NCI-H2107 (cell line): Measurements from ENCODE around the gene ZNF691.
"Not testable (repeated sequence)": the region's sequence is repeated elsewhere in the genome, so short reads cannot be mapped to it uniquely, and the experiment has no call there.

Experiments used
- DNase-seq: peaks from one replicate; lab custom pipeline; 2025; lab: John Stamatoyannopoulos, UW

Gene ZNF691

GRCh38 chr1:42832641-42833240 is 13.7 kb upstream of the ZNF691 start:
- no peak for DNase-seq

GRCh38 chr1:42833981-42834380 is 12.4 kb upstream of the ZNF691 start:
- DNase-seq: no peak

DNA sequence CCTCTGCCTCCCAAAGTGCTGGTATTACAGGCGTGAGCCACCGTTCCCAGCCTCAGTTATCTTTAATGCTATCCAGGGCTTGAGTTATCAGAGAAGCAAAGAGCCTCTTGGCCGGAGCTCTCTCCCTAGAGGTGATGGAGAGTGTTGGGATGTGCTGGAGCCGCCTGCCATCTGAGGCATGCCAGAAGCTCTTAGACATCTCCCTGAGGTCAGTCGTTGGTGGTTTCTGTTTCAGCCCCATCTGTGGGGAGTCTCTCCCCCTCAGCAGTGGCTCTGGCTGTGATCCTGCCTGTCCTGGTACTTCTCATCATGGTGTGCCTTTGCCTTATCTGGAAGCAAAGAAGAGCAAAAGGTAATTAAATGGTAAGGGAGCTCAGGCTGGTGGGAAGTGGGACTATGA is 11.6 kb upstream of the ZNF691 start:
- no peak for DNase-seq

DNA sequence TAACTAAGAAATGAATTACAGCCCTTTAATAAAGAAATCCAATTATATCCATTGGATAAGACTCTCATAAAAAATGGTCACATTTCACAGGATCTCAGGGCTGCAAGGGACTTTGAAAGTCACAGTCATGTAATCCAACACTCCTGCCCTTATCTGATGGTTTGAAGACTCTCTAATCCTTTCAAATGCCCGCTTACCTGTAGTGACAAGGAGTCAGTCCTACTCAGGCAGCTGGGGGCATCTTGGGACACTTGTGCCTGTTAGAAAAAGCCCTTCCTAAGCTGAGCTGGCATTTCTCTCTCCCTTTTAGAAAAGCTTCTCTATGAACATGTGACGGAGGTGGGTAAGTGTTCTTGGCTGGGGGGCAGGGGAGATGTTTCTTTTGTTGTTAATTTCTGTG is 11.0 kb upstream of the ZNF691 start:
- DNase-seq: no peak

GRCh38 chr1:42837709-42838108 is 8.7 kb upstream of the ZNF691 start:
- no peak for DNase-seq

DNA sequence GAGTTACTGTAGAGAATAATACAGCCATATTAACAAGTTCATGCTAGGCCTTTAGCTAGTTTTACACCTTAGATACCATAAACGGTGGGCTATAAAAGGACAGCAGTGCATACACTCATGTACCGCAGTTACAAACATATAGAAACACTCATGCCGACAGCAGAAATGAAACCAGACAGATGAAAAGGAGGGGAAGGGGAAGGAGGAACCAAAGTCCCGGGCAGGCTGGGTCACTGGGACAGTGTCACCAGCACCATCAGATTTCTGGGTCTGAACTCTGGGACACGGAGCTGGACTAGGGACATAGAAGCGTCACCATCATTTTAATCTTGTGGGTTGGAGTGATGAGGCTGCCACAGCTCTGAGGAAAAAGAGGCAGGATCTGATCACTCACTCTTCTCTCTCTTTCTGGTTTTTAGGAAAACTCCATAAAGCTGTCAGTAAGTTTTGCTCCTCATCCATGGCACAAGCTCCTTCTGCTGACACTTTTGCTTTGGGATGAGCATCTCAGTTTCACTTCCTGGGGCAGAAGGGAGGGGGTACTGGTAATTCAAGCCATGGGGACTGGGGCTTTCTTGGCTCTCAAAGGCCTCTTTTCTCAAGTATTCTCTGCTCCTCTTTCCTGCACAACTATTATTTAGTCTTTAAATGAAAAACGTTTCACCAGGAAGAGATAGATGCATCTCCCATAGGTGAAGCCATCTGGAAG is 7.8 kb upstream of the ZNF691 start:
- no peak for DNase-seq

DNA sequence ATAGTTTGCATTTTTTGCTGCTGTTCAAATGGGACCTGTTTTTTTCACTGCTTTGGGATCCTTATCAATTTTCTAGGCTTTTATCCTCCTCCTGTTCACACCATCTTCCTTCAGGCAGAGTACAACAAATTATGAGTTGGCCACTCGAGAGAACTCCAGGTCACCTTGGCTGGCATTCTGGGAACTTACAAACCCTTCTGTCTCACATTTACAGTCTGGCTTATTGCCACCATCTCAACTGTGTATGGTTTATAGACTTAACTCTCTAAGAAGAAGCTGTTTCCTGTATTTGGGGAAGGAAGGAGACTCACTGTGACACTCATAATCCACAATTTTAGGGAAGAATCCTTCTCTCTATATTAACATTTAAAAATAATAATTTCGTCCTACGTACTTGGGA is 5.4 kb upstream of the ZNF691 start:
- no peak for DNase-seq

DNA sequence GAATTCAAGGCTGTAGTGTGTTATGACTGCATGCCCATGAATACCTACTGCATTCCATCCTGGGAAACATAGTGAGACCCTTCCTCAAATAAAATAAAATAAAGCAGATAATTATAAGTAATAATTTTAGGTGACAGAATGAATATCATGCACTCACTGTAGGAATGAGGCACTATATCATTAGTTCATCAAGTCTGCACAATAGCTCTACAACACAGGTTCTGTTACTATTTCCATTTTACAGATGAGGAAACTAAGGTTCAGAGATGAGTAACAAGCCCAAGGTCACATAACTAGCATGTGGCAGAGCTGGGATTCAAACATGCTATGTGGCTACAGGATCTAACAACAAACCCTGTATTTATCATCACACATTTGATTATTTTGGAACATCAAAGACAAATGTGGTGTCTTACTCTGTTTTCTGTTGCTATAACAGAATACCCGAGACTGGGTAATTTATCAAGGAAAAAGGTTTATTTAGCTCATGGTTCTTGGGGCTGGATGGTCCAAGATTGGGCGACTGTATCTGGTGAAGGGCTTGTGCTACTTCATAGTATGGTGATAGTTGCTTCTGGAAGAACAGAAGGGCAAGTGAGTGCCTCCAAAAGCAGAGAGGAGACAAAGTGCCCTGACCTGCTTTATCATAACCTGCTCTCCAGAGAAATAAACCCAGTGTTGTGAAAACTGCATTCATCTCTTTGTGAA is 4.8 kb upstream of the ZNF691 start:
- DNase-seq: no peak

GRCh38 chr1:42844592-42845140 is 1.7 kb upstream of the ZNF691 start:
- no peak for DNase-seq

GRCh38 chr1:42845193-42845592 is 1.2 kb upstream of the ZNF691 start:
- DNase-seq: no peak

DNA sequence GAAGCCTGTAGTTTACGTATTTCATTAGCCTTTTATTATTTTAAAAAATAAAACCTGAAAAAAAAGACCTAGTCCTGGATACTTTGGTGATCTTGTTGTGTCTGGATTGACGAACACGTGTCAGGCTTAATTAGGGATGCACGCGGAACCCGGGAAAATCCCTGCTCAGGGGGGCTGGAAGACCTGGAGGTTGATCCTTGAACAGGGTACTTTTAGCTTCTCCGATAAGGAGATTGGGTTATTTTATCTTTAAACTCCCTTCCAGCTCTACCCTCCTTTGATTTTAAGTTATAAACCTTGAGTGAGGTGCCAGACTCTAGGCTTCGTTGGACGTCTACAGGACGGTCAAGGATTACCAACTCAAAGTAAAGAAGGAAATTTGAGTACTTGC is 552 bp upstream of the ZNF691 start:
- no peak for DNase-seq

GRCh38 chr1:42847111-42847595 is 740 bp downstream of the ZNF691 start:
- DNase-seq: no peak

DNA sequence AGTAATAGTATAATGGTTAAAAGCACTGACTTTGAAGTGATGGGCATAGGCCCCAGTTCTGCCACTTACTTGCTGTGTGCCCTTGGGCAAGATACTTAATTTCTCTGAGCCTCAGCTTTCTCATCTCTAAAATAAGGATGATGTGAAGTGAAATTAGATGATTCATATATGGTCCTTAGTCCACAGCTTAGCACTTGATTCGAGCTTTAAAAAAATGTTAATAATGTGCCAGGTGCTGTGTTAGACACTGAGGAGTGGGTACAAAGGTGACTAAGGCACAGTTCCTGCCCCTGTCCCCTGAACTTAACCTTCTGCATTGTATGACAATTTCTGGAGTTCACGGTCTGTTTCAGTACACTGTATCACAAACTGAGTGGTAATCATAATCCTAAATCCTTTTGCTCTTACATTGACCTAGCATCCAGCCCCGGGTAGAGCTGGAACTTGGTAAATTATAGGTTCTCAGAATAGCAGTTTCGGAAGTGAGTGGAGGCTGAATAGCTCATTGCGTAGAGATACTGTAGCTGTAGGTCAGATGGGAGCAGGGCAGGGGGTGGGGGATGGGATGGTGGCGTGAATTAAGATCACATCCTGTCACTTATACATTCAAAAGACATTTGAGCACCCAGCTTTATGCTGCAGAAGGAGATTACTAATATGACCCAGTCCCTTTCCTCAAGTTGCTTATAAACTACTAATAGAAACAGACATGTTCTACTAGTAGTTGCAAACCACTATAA is 1.5 kb downstream of the ZNF691 start:
- no peak for DNase-seq

DNA sequence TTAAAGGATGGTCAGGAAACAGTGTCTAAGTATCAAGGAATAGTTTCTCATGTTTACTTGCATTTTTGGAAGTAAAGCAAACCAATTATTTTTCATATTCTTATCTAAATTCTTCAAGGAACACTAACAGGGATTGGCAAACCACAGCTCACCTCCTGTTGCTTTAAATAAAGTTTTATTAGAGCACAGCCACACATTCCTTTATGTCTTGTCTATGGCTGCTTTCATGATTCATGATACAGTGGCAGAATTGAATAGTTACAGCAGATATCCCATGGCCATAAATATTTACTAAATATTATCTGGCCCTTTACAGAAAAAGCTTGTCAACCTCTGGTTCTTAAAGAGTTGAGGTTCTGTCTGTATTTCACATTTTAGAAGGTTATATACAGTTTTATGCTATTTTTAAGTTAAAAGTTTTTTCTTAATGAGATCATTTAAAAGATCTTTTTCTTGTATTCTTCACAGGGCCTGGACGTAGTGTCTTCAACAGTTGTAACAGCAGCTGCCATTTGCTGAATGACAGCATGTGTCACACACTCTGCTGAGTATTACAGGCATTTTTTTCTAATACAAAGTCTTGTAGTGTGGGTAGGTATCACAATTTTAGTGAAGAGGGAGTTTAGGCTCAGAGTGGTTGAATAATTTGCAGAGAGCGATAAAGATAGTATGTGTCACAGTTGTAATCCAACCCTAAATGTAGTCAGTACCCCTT is 2.6 kb downstream of the ZNF691 start:
- no peak for DNase-seq

DNA sequence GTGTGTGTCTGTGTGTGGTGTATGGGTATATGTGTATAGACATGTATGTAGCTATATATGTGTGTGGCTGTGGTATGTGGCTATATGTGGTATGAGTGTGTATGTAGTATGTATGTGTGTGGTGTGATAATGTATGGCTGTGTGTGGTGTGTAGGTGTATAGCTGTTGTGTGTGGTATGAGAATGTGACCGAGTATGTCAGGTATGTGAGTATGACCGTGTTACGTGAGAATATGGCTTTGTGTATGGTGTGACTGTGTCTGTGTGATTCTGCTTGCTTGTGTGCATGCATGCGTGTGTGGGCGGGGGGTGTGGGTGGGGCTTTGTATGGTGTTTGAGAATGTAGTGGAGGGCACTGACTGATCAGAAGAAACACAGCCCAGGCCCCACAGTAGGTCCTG is 3.5 kb downstream of the ZNF691 start:
- DNase-seq: no peak

GRCh38 chr1:42851420-42851819 is 5.0 kb downstream of the ZNF691 start:
- no peak for DNase-seq

DNA sequence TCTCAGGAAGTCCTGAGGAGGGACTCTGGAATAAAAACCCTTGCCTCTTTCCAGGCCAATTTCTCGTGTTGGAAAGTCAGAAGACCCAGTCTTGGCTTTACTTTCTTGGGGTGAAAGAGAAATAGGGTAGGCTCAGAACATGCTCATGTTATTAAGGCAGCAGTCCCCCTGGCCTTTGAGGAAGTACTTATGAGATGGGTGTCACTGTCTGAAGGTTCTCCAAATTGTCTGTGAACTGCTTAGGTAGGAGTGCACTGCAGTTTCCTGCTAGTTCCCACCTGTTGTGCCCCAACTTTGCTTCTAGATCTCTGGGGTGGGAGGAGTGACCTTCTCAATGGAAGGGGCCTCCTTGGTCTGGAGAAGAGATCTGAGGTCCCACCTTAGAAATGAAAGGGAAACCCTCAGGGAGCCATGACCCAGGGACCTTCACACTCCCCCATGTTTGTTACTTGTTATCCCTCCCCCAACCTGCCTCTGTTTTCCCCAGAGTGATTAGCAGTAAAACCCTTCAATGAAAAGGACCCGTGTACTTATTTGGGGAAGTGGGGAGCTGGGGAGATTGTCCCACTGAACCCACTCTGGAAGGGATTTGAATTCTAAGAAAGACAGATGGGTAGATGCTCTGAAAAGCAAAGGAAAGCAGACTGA is 5.7 kb downstream of the ZNF691 start:
- no peak for DNase-seq

DNA sequence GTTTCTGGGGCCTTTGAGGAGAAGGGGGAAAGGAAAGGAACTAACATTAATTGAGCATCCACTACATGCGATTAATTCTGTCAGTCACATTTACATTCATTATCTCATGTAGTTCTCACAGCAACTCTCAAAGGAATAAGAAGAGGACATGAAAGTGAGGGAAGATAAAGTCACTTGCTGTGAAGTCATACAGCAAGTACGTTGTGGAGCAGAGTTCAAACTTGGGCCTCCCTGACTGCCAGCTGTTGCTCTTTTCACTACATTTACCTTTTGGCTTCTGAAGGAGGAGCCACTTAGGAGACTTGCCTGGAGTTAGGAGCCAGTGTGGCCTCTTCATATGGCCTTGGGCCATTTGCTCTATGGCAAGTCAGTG is 6.2 kb downstream of the ZNF691 start:
- DNase-seq: no peak

GRCh38 chr1:42853116-42853884 is 6.9 kb downstream of the ZNF691 start:
- no peak for DNase-seq

DNA sequence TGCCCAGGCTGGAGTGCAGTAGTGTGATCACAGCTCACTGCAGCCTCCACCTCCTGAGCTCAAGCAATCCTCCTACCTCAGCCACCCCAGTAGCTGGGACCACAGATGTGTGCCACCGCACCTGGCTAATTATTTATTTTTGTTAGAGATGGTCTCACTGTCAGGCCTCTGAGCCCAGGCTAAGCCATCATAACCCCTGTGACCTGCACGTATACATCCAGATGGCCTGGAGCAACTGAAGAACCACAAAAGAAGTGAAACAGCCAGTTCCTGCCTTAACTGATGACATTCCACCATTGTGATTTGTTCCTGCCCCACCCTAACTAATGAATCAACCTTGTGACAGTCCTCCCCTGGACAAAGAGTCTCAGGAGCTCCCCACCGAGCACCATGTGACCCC is 10.1 kb downstream of the ZNF691 start:
- not testable (repeated sequence) for DNase-seq
